Hepatocyte (in vitro differentiated cells): ENCODE data around the gene HOXD9.

Experiments
- EZH2 ChIP-seq: fragments of 200-600 bp; sonication (generic); IDR thresholded peaks from 2 replicates; pipeline ENCODE4 v1.6.1; 2016; ENCODE audit warnings: antibody characterized with exemption, mild to moderate bottlenecking, borderline replicate concordance
- EZH2phosphoT487 ChIP-seq: fragments of 200-600 bp; sonication (generic); IDR thresholded peaks from one replicate; pipeline ENCODE4 v1.6.1; 2018; ENCODE audit warnings: antibody characterized with exemption, mild to moderate bottlenecking, low read depth, moderate library complexity; ENCODE audit not compliant: unreplicated experiment, severe bottlenecking
- TF ChIP-seq, protein P1 (sequence below): fragments of 200-600 bp; sonication (generic); IDR thresholded peaks from 2 replicates; pipeline ENCODE4 v1.5.1; 2016; ENCODE audit warnings: antibody characterized with exemption, mild to moderate bottlenecking; ENCODE audit not compliant: poor library complexity

DNA sequence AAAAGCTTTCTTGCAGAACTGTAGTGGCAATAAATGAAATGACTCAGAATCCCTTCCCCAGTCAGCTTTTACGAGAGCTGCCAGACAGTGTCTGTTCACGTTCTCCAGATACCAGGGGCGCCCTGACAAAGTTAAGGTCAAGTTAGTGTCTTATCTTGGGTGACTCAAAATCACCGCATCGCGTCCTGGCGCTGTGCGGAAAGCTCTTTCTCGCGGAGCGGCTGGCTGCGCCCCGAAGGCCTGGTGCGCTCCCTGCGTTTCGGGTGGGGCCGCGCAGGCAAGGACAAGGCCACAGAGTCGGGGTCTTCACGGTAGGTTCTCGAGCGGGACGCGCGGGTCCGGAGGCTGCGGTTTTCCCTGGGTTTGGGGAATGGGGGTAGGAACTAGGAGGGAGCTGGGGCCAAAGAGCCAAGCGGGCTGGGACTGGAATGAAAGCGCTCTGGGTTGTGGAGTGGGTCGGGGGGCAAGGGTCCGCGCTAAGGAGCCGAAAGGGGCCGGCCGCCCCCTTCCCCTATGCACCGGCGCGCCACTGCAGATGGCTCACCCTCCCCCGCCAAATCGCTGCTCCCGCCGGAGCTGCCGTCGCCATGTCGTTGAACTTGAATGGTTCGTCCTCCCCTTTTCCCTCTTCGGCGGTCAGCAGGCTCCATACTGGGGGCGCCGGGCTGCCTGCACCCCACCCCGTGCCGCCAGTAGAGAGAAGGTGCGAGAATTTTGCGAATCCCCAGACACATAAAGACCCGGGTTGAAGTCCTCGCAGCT lies 18.0 kb upstream of the HOXD9 start:
- TF ChIP-seq, protein P1, sequence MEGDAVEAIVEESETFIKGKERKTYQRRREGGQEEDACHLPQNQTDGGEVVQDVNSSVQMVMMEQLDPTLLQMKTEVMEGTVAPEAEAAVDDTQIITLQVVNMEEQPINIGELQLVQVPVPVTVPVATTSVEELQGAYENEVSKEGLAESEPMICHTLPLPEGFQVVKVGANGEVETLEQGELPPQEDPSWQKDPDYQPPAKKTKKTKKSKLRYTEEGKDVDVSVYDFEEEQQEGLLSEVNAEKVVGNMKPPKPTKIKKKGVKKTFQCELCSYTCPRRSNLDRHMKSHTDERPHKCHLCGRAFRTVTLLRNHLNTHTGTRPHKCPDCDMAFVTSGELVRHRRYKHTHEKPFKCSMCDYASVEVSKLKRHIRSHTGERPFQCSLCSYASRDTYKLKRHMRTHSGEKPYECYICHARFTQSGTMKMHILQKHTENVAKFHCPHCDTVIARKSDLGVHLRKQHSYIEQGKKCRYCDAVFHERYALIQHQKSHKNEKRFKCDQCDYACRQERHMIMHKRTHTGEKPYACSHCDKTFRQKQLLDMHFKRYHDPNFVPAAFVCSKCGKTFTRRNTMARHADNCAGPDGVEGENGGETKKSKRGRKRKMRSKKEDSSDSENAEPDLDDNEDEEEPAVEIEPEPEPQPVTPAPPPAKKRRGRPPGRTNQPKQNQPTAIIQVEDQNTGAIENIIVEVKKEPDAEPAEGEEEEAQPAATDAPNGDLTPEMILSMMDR = no peak
- TF ChIP-seq EZH2phosphoT487 = peak; percentile 74
- peak; percentile 75 for TF ChIP-seq EZH2
